Breast epithelium (tissue), 3 donors: ENCODE measurements around the gene C1QTNF1.

ENCODE experiments used
- CTCF ChIP-seq, 3 donors: fragments of 450-650 bp; IDR thresholded peaks; one replicate each; pipeline ENCODE4 v1.5.1; 2016 to 2017; ENCODE audit warnings: antibody characterized with exemption in 3 of 3, mild to moderate bottlenecking in 3 of 3, moderate library complexity in 3 of 3
- POLR2A ChIP-seq: fragments of 450-650 bp; IDR thresholded peaks from one replicate; pipeline ENCODE4 v1.6.1; 2016; ENCODE audit warnings: antibody characterized with exemption, mild to moderate bottlenecking, moderate library complexity

- no peak for TF ChIP-seq POLR2A
- no peak for TF ChIP-seq CTCF (IDR thresholded peaks at IDR 0.05)
Observed at GRCh38 chr17:79077587-79077986, 53.6 kb downstream of the C1QTNF1 start.
